ENCODE results near the gene SLC6A6.

Gene SLC6A6

DNA sequence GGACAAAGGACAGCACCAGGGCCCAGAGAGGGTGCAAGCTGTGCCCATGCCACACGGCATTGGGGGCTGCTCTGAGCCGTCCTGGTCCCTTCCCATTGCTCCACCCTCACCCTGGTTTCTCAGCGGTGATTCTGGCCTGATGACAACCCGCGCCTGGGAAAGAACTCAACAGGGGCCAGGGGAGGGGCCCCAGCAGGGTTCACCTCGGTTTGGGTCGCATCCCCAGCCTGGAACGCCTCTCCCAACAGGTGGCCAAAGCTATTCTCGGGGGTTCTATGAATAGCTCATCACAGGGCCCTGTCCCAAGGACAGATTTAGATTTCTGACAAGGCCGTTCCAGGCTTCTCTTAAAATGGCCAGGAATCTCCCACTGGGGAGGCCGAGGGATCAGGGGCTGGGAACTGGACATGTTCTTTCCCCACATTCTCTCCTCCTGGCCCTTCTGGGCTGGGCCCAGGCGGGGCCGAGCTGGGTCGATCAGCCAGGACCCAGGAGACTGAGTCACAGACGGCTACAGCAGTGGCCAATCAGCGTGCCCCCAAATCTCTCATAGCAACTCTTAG lies 119.8 kb downstream of the SLC6A6 start:
- DNase-seq (ENCODE audit: extremely low read depth, low read depth), result no peak

DNA sequence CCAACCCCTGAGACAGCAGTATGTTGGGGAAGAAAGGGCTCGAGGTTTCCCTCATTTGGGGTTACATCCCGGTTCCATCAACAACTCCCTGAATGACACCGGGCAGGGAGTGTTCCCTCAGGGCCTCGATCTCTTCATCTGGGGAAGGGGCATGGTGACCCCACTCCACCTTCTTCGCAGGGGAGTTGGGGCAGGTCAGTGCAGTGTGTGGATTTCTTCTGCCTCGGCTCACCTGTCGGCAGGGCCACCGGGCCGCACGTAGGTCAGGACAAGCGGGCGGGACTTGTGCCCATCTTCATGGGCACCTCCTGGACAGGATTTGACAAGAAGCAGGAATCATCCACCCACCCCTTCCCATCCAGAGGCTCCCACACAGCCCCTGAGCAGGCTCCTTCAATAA lies 120.4 kb downstream of the SLC6A6 start:
- no peak for DNase-seq (ENCODE audit: extremely low read depth, low read depth)
- TF ChIP-seq, protein P1, sequence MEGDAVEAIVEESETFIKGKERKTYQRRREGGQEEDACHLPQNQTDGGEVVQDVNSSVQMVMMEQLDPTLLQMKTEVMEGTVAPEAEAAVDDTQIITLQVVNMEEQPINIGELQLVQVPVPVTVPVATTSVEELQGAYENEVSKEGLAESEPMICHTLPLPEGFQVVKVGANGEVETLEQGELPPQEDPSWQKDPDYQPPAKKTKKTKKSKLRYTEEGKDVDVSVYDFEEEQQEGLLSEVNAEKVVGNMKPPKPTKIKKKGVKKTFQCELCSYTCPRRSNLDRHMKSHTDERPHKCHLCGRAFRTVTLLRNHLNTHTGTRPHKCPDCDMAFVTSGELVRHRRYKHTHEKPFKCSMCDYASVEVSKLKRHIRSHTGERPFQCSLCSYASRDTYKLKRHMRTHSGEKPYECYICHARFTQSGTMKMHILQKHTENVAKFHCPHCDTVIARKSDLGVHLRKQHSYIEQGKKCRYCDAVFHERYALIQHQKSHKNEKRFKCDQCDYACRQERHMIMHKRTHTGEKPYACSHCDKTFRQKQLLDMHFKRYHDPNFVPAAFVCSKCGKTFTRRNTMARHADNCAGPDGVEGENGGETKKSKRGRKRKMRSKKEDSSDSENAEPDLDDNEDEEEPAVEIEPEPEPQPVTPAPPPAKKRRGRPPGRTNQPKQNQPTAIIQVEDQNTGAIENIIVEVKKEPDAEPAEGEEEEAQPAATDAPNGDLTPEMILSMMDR (IDR thresholded peaks at IDR 0.05; ENCODE audit: low read depth, low read length), result no peak

More for the DNA sequence above, 119.8 kb downstream of the SLC6A6 start:
- TF ChIP-seq, protein P1 (IDR thresholded peaks at IDR 0.05; ENCODE audit: low read depth, low read length), result no peak

DNA sequence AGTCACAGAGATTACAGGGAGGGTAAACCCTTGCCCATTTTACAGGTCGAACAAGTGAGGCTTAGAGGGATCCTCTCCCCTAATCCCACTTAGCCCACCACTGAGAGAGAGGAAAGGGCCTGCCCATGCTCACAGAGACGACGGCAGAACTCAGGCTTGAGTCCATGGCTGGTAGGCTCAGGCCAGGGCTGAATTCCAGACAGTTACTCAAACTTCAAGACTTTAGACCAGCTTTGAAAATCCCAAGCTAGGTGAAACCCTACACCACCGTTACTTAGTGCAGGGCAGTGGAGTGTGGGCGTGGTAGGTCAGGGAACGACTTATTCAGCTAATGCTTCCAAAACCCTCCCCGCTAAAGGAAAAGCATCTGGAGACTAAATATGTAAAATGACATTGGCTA lies 121.4 kb downstream of the SLC6A6 start:
- peak; percentile 31 for DNase-seq (ENCODE audit: extremely low read depth, low read depth)
- TF ChIP-seq, protein P1 (IDR thresholded peaks at IDR 0.05; ENCODE audit: low read depth, low read length), result no peak

DNA sequence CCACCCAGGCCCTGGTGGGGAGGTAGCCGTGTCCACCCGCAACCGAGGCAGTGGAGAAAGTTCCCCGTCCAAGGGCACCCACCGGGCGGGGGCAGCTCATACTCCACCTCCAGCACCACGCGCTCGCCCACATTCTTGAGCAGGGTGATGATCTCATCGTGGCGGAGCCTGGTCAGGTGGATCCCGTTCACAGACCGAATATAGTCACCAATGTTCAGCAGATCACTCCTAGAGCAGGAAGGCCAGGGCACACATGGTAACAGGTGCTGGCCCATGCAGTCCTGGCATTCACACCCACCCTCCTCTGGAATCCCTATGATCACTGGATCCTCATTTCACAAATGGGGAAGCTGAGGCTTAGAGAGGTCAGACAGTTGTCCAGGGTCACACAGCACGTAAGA lies 121.9 kb downstream of the SLC6A6 start:
- DNase-seq (ENCODE audit: extremely low read depth, low read depth), result no peak
- TF ChIP-seq, protein P1 (IDR thresholded peaks at IDR 0.05; ENCODE audit: low read depth, low read length), result no peak

DNA sequence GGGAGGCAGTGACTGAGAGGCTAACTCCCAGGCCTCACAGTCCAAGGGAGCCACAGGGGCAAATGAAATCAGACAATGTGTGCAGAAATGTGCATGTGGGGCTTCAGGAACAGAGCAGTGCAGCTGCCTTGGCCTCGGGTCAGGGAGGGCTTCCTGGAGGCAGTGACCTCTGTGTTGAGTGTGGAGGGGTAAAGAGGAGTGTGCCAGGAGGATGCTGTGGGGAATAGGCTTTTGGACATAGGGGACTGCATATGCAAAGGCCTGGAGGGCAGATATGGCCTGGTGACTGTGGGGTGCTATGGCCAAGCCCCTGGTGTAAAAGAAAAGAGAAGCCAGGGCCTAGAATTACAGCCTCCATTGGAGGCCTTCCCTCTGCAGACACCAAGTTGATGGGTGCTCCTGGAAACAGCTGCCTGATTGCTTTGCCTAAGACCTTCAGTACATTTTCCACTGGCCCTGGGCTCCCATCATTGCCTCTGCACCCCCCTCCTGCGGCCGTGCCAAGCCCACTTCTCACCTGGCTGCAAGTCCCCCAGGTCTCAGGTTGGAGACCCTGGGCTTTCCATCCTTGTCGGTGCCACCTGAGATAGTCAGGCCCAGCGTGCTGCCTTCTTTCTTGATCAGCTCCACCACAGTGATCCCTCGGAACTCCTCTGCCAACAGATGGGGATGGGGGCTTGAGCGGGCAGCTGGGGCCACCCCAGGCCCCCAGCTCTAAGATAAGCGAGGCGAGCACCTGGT lies 122.7 kb downstream of the SLC6A6 start:
- no peak for DNase-seq (ENCODE audit: extremely low read depth, low read depth)
- TF ChIP-seq, protein P1 (IDR thresholded peaks at IDR 0.05; ENCODE audit: low read depth, low read length), result no peak

DNA sequence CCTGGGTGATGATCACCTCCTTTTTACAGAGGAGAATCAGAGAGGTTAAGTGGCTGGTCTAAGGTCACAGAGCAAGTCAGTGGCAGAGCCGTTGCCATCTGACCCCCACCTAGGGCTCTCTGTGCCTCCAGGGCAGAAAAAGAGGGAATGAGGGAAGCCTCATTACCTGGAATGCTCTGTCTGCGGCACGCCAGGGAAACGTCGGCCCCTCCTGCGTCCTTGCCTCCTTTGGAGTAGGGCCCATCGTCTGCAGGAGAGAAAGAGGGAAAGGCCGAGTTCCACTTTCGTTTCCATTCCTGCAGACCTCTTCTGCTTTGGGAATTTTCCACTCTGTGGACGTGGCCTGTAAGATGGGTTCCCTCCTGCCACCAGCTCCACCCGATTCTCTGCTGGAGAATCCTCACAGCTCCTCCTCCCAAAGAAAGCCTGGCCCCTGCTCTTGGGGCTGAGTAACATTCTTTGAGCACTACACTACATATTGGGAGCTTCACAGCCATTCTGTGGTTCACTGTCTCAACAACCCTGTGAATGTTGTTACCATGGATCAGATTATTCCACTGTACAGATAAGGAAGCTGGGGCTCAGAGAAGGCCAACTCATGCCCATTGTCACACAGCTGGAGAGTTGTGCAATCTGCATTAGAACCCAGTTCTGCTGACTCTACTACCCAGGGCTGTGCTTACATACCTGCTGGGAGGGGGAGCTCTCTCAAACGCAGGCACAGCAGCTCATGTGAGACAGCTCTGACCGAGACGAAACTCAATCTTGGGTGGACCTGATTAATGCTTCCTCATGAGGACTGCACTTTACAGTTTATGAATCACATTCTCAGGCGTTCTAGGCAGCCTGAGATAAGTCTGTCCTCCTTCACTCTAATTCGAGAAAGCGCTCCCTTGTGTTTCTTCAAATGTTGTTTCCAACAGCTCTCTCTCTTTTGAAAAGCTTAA lies 123.6 kb downstream of the SLC6A6 start:
- DNase-seq (ENCODE audit: extremely low read depth, low read depth), result no peak
- TF ChIP-seq, protein P1 (IDR thresholded peaks at IDR 0.05; ENCODE audit: low read depth, low read length), result no peak

All from AG09319 (cell line).